ENCODE results near the gene FAT1. TPM values are rescaled to one million over a fixed set of nuclear protein-coding genes. Genes with fewer than 3 reads are reported as not detected.

FAT1 gene
- total and polyA plus RNA-seq, 2 donors (not counting 3 experiments of a cell fraction or from before 2014, with no cell fraction given), result 9.2 to 9.8 TPM

DNA sequence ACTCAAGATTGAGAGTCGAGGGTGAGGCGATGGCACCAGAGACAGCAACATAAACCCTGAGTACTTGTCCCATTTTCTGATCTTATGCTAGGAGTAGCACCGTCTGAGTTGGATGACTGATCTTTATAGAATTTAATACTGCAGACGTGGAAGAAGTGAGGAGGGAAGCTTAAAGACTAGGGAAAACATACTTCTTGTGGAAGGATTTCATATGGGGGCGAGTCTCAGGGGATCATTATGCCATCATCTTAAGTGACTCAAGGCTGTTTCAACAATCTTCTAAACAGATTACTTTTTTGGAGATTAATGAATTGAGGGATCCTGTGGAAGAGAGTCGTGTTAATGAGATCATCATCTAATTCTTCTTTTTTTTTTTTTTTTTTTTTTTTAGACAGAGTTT, 17.2 kb upstream of the FAT1 start:
- H3K4me1 ChIP-seq (ENCODE audit: control insufficient read depth, extremely low read depth, insufficient read depth, low read length), result peaks cover 2% of the 10 kb centered on the region
- H3K4me2 ChIP-seq (ENCODE audit: insufficient read depth, low read length), result no peak overlapping the region
- no peaks in the 10 kb centered on the region for H4K20me1 ChIP-seq (replicated peaks; ENCODE audit: control insufficient read depth, extremely low read depth, insufficient read depth, low read length)
- H3K79me2 ChIP-seq (ENCODE audit: control insufficient read depth, insufficient read depth, low read length), result no peaks in the 10 kb centered on the region
- intact Hi-C loops (cut with micrococcal nuclease), result no loop called here
- H3K9me1 ChIP-seq (replicated peaks; ENCODE audit: control insufficient read depth, extremely low read depth, insufficient read depth, low read length), result no peaks in the 10 kb centered on the region
- POLR2A ChIA-PET, result no interaction called here
- DNase-seq (ENCODE audit: low read depth, low spot score) (no peak), FAIRE-seq (no peak)
- no peaks in the 10 kb centered on the region for H3K27me3 ChIP-seq (ENCODE audit: control insufficient read depth in 2 of 2, insufficient read depth in 2 of 2, low read length in 2 of 2)
- BruUV-seq (replicated peaks), result no TSS peak
- H3K9me3 ChIP-seq (replicated peaks; ENCODE audit: control insufficient read depth, insufficient read depth, low read length), result no peaks in the 10 kb centered on the region
- no peak overlapping the region for H2AFZ ChIP-seq (ENCODE audit: low read depth, low read length)
- no peaks in the 10 kb centered on the region for H3K36me3 ChIP-seq (ENCODE audit: control insufficient read depth in 2 of 2, extremely low read depth in 1 of 2, insufficient read depth in 2 of 2, low read length in 2 of 2)
- no peak for TF ChIP-seq EZH2 (IDR thresholded peaks at IDR 0.05; ENCODE audit: borderline replicate concordance, low read depth, low read length, severe bottlenecking)
- TF ChIP-seq POLR2A (IDR thresholded peaks at IDR 0.05; ENCODE audit: low read depth, low read length), result no peak
- TF ChIP-seq GATA2 (IDR thresholded peaks at IDR 0.05; ENCODE audit: insufficient read depth, insufficient read length, low read depth, low read length), result no peak
- no peak for TF ChIP-seq CTCF (IDR thresholded peaks at IDR 0.05; ENCODE audit: extremely low read depth in 1 of 2, insufficient read depth in 1 of 2, low read depth in 1 of 2, low read length in 2 of 2)
- no peak for TF ChIP-seq POLR2AphosphoS5 (IDR thresholded peaks at IDR 0.05; ENCODE audit: insufficient read depth, low read depth, low read length)
- TF ChIP-seq, protein P1, sequence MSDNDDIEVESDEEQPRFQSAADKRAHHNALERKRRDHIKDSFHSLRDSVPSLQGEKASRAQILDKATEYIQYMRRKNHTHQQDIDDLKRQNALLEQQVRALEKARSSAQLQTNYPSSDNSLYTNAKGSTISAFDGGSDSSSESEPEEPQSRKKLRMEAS (IDR thresholded peaks at IDR 0.05; ENCODE audit: insufficient read depth, insufficient read length), result no peak
- no peak for TF ChIP-seq JUN (IDR thresholded peaks at IDR 0.05; ENCODE audit: borderline replicate concordance, insufficient read depth, insufficient read length, low read depth)
- TF ChIP-seq MYC (IDR thresholded peaks at IDR 0.05; ENCODE audit: low read depth, low read length), result no peak
- H3K27ac ChIP-seq (ENCODE audit: insufficient read depth, low read depth, low read length), result no peak overlapping the region
- dilution Hi-C loops (cut with MboI; ENCODE audit: extremely low pct_ligation_motif_present, low sequenced_read_pairs), result no loop called here
- no peak overlapping the region for H3K4me3 ChIP-seq (replicated peaks in 1 of 3; ENCODE audit: insufficient read depth in 1 of 3, low read depth in 1 of 3, low read length in 3 of 3)
- H3K9ac ChIP-seq (replicated peaks; ENCODE audit: extremely low read depth, insufficient read depth, low read length), result no peak overlapping the region
- CTCF ChIA-PET, result no interaction called here
